Panc1 (cell line): ENCODE data around the gene RPS14.

Source experiments
- POLR2AphosphoS5 ChIP-seq: IDR thresholded peaks from 2 replicates; pipeline ENCODE4 v1.6.1; 2012; ENCODE audit warnings: mild to moderate bottlenecking, low read depth, low read length, moderate library complexity
- TCF7L2 ChIP-seq: IDR thresholded peaks from 2 replicates; pipeline ENCODE4 v1.6.1; 2011; ENCODE audit warnings: mild to moderate bottlenecking, low read depth, low read length, inconsistent platforms
- TF ChIP-seq, protein P1 (sequence below): fragments of 450-650 bp; IDR thresholded peaks from 2 replicates; pipeline ENCODE4 v1.5.1; 2017; ENCODE audit warnings: mild to moderate bottlenecking
- TF ChIP-seq, protein P2 (sequence below), 2 experiments: IDR thresholded peaks; 2 replicates each; pipeline ENCODE4 v1.6.1; 2011 to 2012; ENCODE audit warnings: low read depth in 2 of 2, control low read depth in 1 of 2, low read length in 1 of 2, mild to moderate bottlenecking in 1 of 2, moderate library complexity in 1 of 2; ENCODE audit not compliant: insufficient read depth in 1 of 2

DNA sequence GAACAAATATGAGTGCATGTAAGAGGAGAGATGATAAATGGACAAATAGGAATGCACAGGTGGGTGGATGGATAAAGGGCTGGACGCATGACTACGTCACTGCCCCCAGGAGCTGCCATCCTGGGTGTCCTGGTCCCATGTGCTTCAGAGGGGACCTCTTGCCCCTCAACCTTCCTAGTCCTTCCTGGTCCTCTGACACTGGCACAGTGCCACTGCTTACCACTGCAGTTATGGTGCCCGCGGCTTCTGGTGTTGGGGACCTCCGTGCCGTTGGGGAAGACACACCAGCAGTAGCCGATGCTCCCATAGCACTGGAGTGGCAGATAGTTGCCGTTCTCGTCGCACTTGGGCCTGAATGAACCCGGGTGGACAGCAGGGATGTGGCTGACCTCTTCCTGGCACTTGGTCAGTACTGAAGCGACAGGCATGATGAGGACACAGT lies 46.6 kb downstream of the RPS14 start:
- TF ChIP-seq, protein P1, sequence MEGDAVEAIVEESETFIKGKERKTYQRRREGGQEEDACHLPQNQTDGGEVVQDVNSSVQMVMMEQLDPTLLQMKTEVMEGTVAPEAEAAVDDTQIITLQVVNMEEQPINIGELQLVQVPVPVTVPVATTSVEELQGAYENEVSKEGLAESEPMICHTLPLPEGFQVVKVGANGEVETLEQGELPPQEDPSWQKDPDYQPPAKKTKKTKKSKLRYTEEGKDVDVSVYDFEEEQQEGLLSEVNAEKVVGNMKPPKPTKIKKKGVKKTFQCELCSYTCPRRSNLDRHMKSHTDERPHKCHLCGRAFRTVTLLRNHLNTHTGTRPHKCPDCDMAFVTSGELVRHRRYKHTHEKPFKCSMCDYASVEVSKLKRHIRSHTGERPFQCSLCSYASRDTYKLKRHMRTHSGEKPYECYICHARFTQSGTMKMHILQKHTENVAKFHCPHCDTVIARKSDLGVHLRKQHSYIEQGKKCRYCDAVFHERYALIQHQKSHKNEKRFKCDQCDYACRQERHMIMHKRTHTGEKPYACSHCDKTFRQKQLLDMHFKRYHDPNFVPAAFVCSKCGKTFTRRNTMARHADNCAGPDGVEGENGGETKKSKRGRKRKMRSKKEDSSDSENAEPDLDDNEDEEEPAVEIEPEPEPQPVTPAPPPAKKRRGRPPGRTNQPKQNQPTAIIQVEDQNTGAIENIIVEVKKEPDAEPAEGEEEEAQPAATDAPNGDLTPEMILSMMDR = no peak
- TF ChIP-seq POLR2AphosphoS5 (no peak), TCF7L2 (no peak)
- TF ChIP-seq, protein P2, sequence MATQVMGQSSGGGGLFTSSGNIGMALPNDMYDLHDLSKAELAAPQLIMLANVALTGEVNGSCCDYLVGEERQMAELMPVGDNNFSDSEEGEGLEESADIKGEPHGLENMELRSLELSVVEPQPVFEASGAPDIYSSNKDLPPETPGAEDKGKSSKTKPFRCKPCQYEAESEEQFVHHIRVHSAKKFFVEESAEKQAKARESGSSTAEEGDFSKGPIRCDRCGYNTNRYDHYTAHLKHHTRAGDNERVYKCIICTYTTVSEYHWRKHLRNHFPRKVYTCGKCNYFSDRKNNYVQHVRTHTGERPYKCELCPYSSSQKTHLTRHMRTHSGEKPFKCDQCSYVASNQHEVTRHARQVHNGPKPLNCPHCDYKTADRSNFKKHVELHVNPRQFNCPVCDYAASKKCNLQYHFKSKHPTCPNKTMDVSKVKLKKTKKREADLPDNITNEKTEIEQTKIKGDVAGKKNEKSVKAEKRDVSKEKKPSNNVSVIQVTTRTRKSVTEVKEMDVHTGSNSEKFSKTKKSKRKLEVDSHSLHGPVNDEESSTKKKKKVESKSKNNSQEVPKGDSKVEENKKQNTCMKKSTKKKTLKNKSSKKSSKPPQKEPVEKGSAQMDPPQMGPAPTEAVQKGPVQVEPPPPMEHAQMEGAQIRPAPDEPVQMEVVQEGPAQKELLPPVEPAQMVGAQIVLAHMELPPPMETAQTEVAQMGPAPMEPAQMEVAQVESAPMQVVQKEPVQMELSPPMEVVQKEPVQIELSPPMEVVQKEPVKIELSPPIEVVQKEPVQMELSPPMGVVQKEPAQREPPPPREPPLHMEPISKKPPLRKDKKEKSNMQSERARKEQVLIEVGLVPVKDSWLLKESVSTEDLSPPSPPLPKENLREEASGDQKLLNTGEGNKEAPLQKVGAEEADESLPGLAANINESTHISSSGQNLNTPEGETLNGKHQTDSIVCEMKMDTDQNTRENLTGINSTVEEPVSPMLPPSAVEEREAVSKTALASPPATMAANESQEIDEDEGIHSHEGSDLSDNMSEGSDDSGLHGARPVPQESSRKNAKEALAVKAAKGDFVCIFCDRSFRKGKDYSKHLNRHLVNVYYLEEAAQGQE (IDR thresholded peaks at IDR 0.05; ENCODE audit: insufficient read depth in 1 of 2, low read depth in 2 of 2, low read length in 1 of 2) = no peak
